Body of pancreas (tissue), 4 donors: Measurements from ENCODE around the gene MRLN. TPM values are rescaled to one million over a fixed set of nuclear protein-coding genes. Genes with fewer than 3 reads are reported as not detected.
"Not testable (repeated sequence)": the region's sequence is repeated elsewhere in the genome, so short reads cannot be mapped to it uniquely, and the experiment has no call there.

ENCODE experiments used
- ATAC-seq: fragments of 150-250 bp; one replicate; pipeline ENCODE4 v1.9.1; 2016
- DNase-seq, 4 donors: peaks; one replicate each; pipeline ENCODE4 v3.0.0-alpha.2; 2019
- H3K27ac ChIP-seq, 4 donors: fragments of 200-600 bp; sonication (generic); 1 replicate in 3 of 4; 2 replicates in 1 of 4; pipeline versions ENCODE4 v1.5.1 to v1.6.1; 2016 to 2019; ENCODE audit warnings: mild to moderate bottlenecking in 1 of 4, mixed read lengths in 1 of 4, moderate library complexity in 1 of 4
- H3K27me3 ChIP-seq, 2 donors: fragments of 200-600 bp; sonication (generic); one replicate each; pipeline ENCODE4 v1.6.0; 2016; ENCODE audit warnings: mild to moderate bottlenecking in 1 of 2
- H3K36me3 ChIP-seq, 2 donors: fragments of 200-600 bp; sonication (generic); replicated peaks in 1 of 2; 2 replicates each; pipeline ENCODE4 v1.5.1; 2016; ENCODE audit warnings: low read depth in 2 of 2; ENCODE audit not compliant: insufficient read depth in 1 of 2
- H3K4me1 ChIP-seq: fragments of 200-600 bp; sonication (generic); one replicate; pipeline ENCODE4 v1.6.0; 2016
- H3K4me3 ChIP-seq, 2 donors: fragments of 200-600 bp; sonication (generic); 1 replicate in 1 of 2; 2 replicates in 1 of 2; pipeline ENCODE4 v1.5.1; 2016 to 2019
- H3K9me3 ChIP-seq, 3 donors: fragments of 200-600 bp; sonication (generic); 1 replicate in 2 of 3; 2 replicates in 1 of 3; pipeline ENCODE4 v1.5.1; 2016
- POLR2A ChIP-seq, 3 donors: fragments of 450-650 bp; IDR thresholded peaks; one replicate each; pipeline ENCODE4 v1.6.1; 2016; ENCODE audit warnings: antibody characterized with exemption in 3 of 3, mild to moderate bottlenecking in 2 of 3
- WGBS, 2 donors: methylation state at CpG; one replicate each; pipeline ENCODE4 v1.1.5; 2017; 5-methylcytosine and 5-hydroxymethylcytosine counted together
- intact Hi-C: fragments of 100-400 bp; cut with DNase I; formaldehyde crosslinking; loops from one replicate; pipeline ENCODE4 v1.15.1; 2023
- total RNA-seq, 2 donors: library from RNA; depleted of rRNA; stranded (reverse); fragments of >200 nt; gene quantifications; one replicate each; pipeline ENCODE4 v1.1.0, GENCODE V29; 2016
- TF ChIP-seq, protein P1 (sequence below), 7 experiments: fragments of 450-650 bp in 4 of 7; fragments of 200-600 bp in 3 of 7; sonication (generic) in 3 of 7; IDR thresholded peaks; one replicate each; pipeline ENCODE4 v1.5.1; 2016 to 2019; ENCODE audit warnings: antibody characterized with exemption in 7 of 7

Gene MRLN
- total RNA-seq, 2 donors from 2014 or later, result not detected

GRCh38 chr10:59736749-59737148 lies 16.5 kb downstream of the MRLN start:
- no peak overlapping the region for H3K27ac ChIP-seq
- TF ChIP-seq, protein P1, sequence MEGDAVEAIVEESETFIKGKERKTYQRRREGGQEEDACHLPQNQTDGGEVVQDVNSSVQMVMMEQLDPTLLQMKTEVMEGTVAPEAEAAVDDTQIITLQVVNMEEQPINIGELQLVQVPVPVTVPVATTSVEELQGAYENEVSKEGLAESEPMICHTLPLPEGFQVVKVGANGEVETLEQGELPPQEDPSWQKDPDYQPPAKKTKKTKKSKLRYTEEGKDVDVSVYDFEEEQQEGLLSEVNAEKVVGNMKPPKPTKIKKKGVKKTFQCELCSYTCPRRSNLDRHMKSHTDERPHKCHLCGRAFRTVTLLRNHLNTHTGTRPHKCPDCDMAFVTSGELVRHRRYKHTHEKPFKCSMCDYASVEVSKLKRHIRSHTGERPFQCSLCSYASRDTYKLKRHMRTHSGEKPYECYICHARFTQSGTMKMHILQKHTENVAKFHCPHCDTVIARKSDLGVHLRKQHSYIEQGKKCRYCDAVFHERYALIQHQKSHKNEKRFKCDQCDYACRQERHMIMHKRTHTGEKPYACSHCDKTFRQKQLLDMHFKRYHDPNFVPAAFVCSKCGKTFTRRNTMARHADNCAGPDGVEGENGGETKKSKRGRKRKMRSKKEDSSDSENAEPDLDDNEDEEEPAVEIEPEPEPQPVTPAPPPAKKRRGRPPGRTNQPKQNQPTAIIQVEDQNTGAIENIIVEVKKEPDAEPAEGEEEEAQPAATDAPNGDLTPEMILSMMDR (IDR thresholded peaks at IDR 0.05), result no peak
- TF ChIP-seq POLR2A (IDR thresholded peaks at IDR 0.05), result no peak
- H3K4me3 ChIP-seq, result no peak overlapping the region
- no peaks in the 10 kb centered on the region for H3K4me1 ChIP-seq
- no peaks in the 10 kb centered on the region for H3K27me3 ChIP-seq
- ATAC-seq (no peak), DNase-seq (no peak)
- 94 to 100% methylated on average over 1 of the region's 1 CpG for WGBS, 2 donors
- no peaks in the 10 kb centered on the region for H3K36me3 ChIP-seq
- no peaks in the 10 kb centered on the region for H3K9me3 ChIP-seq
- intact Hi-C loops, result no loop called here

DNA sequence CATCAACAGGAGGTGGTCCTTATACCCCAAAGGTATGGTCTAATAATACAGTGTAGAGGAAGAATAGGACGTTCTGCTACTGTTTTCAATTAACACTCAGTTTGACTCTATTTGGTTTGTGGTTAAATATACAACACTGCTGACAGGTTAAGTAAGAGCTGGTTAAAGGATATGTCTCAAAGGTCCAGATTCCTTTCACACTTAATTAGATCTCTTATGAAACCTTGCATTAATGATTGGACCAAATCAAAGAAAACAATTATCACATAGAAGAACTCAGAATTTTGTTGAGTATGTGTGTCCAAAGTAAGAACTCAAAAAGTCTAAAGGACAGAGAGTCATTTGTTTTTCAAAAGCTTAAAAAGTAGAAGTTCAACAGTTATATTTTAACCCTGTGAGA lies 18.0 kb downstream of the MRLN start:
- ATAC-seq, result no peak
- Histone ChIP-seq H3K4me3 (no peak overlapping the region), H3K4me1 (no peaks in the 10 kb centered on the region), H3K36me3 (no peaks in the 10 kb centered on the region), H3K27ac (no peak overlapping the region), H3K27me3 (no peaks in the 10 kb centered on the region), H3K9me3 (no peaks in the 10 kb centered on the region)
- intact Hi-C loops, result no loop called here
- WGBS, 2 donors, result 39 to 50% methylated on average over 1 of the region's 1 CpG
- no peak for DNase-seq
- TF ChIP-seq, protein P1 (IDR thresholded peaks at IDR 0.05), result no peak
- TF ChIP-seq POLR2A (IDR thresholded peaks at IDR 0.05), result no peak

DNA sequence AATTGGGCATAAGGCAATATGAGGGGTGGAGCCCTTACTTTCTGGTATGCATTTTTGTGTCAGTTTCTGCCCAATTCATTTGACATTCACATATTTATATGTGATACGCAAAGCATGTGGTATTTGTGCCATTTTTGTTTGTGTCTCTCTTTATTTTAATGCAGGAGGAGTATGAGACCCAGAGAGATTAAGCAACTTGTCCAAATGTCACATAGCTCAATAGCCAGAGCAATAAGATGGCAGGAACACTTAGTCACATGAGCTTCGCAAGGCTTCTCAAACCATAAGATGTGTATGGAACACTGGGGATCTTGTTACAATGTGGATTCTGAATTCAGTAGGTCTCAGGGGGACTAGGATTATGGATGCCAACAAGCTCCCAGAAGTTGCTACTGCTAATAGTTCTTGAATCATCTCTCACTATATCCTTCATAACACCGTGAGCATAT lies 19.2 kb downstream of the MRLN start:
- H3K27me3 ChIP-seq, result no peaks in the 10 kb centered on the region
- H3K4me1 ChIP-seq, result no peaks in the 10 kb centered on the region
- ATAC-seq, result no peak
- no peaks in the 10 kb centered on the region for H3K36me3 ChIP-seq
- no peaks in the 10 kb centered on the region for H3K9me3 ChIP-seq
- no peak overlapping the region for H3K27ac ChIP-seq
- TF ChIP-seq POLR2A (IDR thresholded peaks at IDR 0.05), result no peak
- WGBS, 2 donors, result 62 to 75% methylated on average over 3 of the region's 3 CpGs
- no peak overlapping the region for H3K4me3 ChIP-seq
- DNase-seq, result no peak
- intact Hi-C loops, result no loop called here

DNA sequence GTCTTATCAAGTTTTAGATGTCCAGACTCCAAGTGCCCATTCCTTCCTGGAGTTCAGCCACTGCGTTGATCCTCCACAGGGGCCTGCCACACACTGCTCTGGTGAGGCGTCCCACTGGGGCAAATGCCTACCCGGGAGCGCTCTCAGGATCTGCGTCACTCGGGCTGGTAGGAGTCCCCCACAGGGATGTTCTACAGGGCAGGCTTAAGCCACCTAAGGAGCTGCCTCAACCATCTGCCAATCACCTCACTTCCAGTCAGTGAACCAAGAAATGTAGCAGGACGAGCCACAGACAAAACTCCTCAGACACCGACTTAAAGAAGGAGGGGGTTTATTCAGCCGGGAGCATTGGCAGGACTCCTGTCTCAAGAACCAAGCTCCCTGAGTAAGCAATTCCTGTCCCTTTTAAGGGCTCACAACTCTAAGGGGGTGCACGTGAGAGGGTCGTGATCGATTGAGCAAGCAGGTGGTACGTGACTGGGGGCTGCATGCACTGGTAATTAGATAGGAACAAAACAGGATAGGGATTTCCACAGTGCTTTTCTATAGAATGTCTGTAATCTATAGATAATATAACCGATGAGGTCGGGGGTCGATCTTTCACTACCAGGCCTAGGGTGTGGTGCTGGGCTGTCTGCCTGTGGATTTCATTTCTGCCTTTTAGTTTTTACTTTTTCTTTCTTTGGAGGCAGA lies 19.8 kb downstream of the MRLN start:
- WGBS, 2 donors, result 92 to 95% methylated on average over 14 to 16 of the region's 16 CpGs
- intact Hi-C loops, DNase-seq, H3K9me3 ChIP-seq, H3K4me3 ChIP-seq, H3K27me3 ChIP-seq, ATAC-seq, H3K36me3 ChIP-seq, H3K4me1 ChIP-seq, H3K27ac ChIP-seq: not testable (repeated sequence)

DNA sequence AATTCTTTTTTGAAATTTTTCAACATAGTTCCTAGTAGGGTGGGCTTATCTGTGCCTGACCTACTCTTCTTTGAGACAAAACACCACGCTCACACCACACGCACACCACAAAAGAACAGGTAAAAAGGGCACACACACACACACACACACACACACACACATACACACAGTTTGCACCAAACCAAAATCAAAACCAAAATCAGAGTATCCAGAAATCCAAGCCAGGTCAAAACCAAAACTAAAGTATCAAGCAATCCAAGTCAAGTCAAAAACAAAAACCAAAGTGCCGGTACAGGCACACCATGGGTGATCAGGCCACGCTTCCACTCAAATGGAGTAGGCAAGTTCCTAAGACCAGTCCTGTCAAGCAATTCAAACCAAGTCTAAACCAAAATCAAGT lies 20.4 kb downstream of the MRLN start:
- H3K27me3 ChIP-seq, H3K27ac ChIP-seq, H3K36me3 ChIP-seq, DNase-seq, H3K4me3 ChIP-seq, ATAC-seq, H3K4me1 ChIP-seq, H3K9me3 ChIP-seq, intact Hi-C loops: not testable (repeated sequence)
- 96 to 100% methylated on average over 4 of the region's 4 CpGs for WGBS, 2 donors

DNA sequence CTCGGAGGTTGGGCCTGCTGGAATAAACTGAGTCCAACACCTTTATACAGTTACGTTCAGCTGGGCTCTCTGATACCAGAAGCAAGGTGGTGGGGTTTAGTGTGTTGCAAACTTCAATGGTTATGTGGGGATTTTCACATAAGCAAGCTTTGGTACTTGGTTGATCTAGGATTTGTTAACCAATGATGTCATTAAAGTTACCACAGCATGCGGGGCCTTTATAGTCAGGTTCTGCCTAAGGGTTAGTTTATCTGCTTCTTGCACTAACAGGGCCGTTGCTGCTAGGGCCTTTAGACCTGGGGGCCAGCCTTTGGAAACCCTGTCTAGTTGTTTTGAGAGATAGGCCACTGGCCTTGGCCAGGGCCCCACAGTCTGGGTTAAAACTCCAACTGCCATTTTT lies 24.1 kb downstream of the MRLN start:
- H3K4me1 ChIP-seq, H3K9me3 ChIP-seq, intact Hi-C loops, H3K4me3 ChIP-seq, DNase-seq, H3K36me3 ChIP-seq, H3K27ac ChIP-seq, ATAC-seq, H3K27me3 ChIP-seq: not testable (repeated sequence)
- WGBS, 2 donors, result 93 to 94% methylated on average over 4 of the region's 4 CpGs
